NCI-H1105 treated with DMSO at 0.1 percent for 48 hours (cell line): ENCODE measurements around the gene PTPRB.
"Not testable (repeated sequence)": the region's sequence is repeated elsewhere in the genome, so short reads cannot be mapped to it uniquely, and the experiment has no call there.

Experiments used
- DNase-seq: peaks from one replicate; lab custom pipeline; 2025; lab: John Stamatoyannopoulos, UW

PTPRB gene

GRCh38 chr12:70540996-70541395 lies 96.2 kb downstream of the PTPRB start:
- no peak for DNase-seq

- no peak for DNase-seq
Measured at GRCh38 chr12:70536650-70537049, 100.6 kb downstream of the PTPRB start.

GRCh38 chr12:70535896-70536374 lies 101.3 kb downstream of the PTPRB start:
- peak; percentile 26 for DNase-seq

- DNase-seq = no peak
Measured at GRCh38 chr12:70534466-70534865, 102.8 kb downstream of the PTPRB start.

- DNase-seq = no peak
Measured at GRCh38 chr12:70529647-70530046, 107.6 kb downstream of the PTPRB start.

- DNase-seq = no peak
Measured at GRCh38 chr12:70520847-70521246, 116.4 kb downstream of the PTPRB start.

- no peak for DNase-seq
Measured at GRCh38 chr12:70513426-70513825, 123.8 kb downstream of the PTPRB start.

GRCh38 chr12:70508178-70508577 lies 129.1 kb downstream of the PTPRB start:
- DNase-seq = no peak

- DNase-seq = no peak
Measured at GRCh38 chr12:70507442-70507841, 129.8 kb downstream of the PTPRB start.

- no peak for DNase-seq
Measured at GRCh38 chr12:70497508-70497907, 139.7 kb downstream of the PTPRB start.

GRCh38 chr12:70492904-70493303 lies 144.3 kb downstream of the PTPRB start:
- DNase-seq = not testable (repeated sequence)

- not testable (repeated sequence) for DNase-seq
Measured at GRCh38 chr12:70490928-70491327, 146.3 kb downstream of the PTPRB start.

GRCh38 chr12:70487440-70487839 lies 149.8 kb downstream of the PTPRB start:
- no peak for DNase-seq

GRCh38 chr12:70486588-70486987 lies 150.6 kb downstream of the PTPRB start:
- peak; percentile 39 for DNase-seq

- no peak for DNase-seq
Measured at GRCh38 chr12:70485704-70486103, 151.5 kb downstream of the PTPRB start.

- no peak for DNase-seq
Measured at GRCh38 chr12:70484464-70484863, 152.8 kb downstream of the PTPRB start.

- no peak for DNase-seq
Measured at GRCh38 chr12:70482764-70483163, 154.5 kb downstream of the PTPRB start.

GRCh38 chr12:70469221-70469820 lies 167.9 kb downstream of the PTPRB start:
- no peak for DNase-seq

GRCh38 chr12:70468741-70469140 lies 168.5 kb downstream of the PTPRB start:
- no peak for DNase-seq

GRCh38 chr12:70467918-70468733 lies 169.1 kb downstream of the PTPRB start:
- DNase-seq = no peak

GRCh38 chr12:70467476-70467875 lies 169.8 kb downstream of the PTPRB start:
- no peak for DNase-seq

GRCh38 chr12:70466753-70467152 lies 170.5 kb downstream of the PTPRB start:
- no peak for DNase-seq
